GM21390 (cell line): ENCODE data around the gene PRPF38A.

Experiments
- ATAC-seq: cut with Tn5 transposase; IDR thresholded peaks from one replicate; pipeline ENCODE4 v1.9.1; 2021; ENCODE audit not compliant: unreplicated experiment

Gene PRPF38A

DNA sequence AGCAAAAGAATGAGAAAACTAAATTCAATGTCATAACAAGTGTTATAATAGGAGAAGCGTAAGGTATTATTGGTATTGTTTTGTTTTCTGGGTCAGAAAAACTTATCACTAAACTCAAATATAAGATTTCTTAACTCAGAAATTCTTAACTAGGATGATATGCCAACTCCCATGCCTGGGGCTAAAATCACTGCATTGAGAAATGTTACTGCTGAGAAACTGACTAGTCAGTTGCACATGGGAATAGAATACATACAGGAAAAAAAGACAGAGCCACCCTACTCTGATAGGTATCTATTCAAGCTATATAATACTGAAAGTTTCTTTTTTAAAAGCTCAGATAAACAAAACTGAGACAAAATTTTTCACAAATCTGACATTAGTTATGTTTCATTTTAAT, 56.3 kb downstream of the PRPF38A start:
- ATAC-seq, result no peak

DNA sequence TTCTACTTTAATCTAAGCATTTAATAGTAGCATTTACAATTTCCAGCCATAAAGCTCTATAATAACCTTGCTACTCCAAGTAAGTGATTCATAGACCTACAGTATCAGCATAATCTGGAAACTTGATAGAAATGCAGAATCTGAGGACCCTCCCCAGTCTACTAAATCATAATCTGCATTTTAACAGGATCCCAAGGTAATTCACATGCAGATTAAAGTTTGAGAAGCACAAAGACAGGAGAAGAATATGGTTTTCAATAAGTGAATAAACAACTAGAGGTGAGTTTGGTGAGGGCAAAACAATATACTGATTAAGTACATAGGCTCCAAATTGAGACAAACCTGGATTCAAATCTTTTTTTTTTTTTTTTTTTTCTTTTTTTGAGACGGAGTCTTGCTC, 57.4 kb downstream of the PRPF38A start:
- no peak for ATAC-seq

DNA sequence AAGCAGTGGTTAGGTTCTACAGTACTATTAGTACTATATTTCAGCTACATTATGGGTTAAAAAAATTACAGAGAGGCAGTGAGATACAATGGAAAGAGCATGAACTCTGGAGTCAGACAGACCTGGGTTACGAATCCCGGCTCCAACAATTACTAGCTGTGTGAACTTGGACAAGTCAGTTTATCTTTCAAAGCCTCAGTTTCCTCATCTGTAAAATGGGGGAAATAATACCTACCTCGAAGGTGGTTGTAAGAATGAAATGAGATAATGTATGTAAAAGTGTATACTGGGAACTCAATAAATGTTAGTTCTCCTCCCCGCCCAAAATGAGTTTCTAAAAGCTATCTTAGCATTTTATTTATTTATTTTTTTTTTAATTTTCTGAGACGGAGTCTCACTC, 59.5 kb downstream of the PRPF38A start:
- no peak for ATAC-seq

DNA sequence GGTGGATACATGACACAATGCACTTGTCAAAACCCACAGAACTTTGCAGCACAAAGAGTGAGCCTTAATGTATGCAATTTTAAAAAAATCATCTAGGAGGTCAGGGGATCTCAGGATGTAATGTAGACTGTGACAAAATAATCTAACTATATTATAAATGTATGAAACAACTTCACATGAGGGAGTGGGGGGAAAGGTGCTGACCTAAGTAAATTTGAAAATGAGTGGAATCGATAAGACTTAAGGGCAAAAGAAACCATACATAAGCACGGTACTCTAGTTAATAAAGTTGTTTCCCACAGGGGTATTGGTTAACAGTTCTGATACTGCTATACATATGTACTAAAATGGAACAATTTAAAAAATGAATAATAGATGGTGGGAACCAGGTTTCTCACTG, 64.7 kb downstream of the PRPF38A start:
- no peak for ATAC-seq
